WERI-Rb-1 (cell line): ENCODE data around the gene RFNG.
A peak's percentile ranks its signal among the peaks of the same experiment; 100 is the strongest.

ENCODE experiments used
- DNase-seq: peaks from one replicate; pipeline ENCODE4 v3.0.0-alpha.2; 2020
- H3K27ac ChIP-seq: fragments of 250-450 bp; sonication (Bioruptor Pico); 2 replicates; pipeline ENCODE4 v1.5.1; 2020; ENCODE audit warnings: mild to moderate bottlenecking, moderate library complexity
- H3K27me3 ChIP-seq: fragments of 250-450 bp; sonication (Bioruptor Pico); 2 replicates; pipeline ENCODE4 v1.5.1; 2021; ENCODE audit warnings: mild to moderate bottlenecking, low read depth, moderate library complexity; ENCODE audit not compliant: insufficient read depth, severe bottlenecking
- H3K36me3 ChIP-seq: fragments of 250-450 bp; sonication (Bioruptor Pico); 2 replicates; pipeline ENCODE4 v1.5.1; 2020; ENCODE audit warnings: mild to moderate bottlenecking, moderate library complexity
- H3K4me3 ChIP-seq: 2 replicates; pipeline ENCODE4 v1.5.1; 2011; ENCODE audit warnings: low read depth, mild to moderate bottlenecking, control low read depth, low read length
- H3K9me3 ChIP-seq: fragments of 250-450 bp; sonication (Bioruptor Pico); 2 replicates; pipeline ENCODE4 v1.5.1; 2021; ENCODE audit warnings: mild to moderate bottlenecking, moderate library complexity; ENCODE audit not compliant: severe bottlenecking
- CTCF ChIP-seq: IDR thresholded peaks from 2 replicates; pipeline ENCODE4 v1.5.1; 2011; ENCODE audit warnings: low read depth, mild to moderate bottlenecking, control low read depth, inconsistent platforms, low read length

The RFNG gene

DNA sequence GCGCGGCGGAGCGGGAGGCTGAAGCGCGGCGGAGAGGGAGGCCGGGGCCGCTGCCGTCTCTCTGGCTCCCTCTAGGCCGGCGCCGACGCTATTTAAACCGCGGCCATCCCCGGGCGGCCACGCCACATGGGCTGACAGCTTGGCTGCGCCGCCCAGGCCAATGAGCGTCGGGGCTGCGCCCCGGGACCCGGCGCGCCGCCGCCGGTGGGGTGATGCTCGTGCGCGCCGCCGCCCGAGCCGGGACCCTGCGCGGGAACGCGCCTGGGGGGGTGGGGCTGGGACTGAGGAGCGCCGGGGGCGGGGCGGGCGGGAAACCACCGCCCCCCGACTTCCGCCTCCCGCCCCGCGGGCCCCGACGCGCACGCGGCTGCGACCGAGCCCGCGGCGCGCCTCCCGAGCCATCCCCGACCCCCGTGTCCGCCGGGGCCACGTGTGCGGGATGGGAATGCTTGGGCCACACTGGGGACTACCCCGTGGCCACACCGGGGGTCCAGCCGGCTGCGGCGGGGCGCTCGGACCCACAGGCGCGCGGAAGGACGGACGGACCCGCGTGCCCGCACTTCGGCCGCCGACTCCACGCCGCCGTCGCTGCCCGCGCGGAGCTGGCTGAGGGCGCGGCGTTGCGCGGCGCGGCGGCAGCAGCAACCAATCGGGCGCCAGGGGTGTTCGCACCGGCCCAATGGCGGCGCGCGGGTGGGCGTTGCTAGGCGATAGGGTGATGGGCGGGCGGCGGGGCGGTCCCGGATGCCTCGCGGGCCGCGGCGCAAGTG lies 46.7 kb upstream of the RFNG start, which contains the start of gene FASN:
FASN (minus strand) TSS at position 68 of the 770 bp plus-strand sequence. CDS start 1,791 bp downstream, outside the sequence.
- Histone ChIP-seq H3K27ac (peak within 1 kb of the TSS; percentile 97), H3K36me3 (peaks cover 47% of the 10 kb centered on the region), H3K9me3 (peaks cover 2% of the 10 kb centered on the region), H3K27me3 (no peaks in the 10 kb centered on the region), H3K4me3 (peak within 1 kb of the TSS; percentile 77)
- DNase-seq: peak; percentile 98
- TF ChIP-seq CTCF: peak; percentile 75

- peak overlapping the region; percentile 97 for H3K27ac ChIP-seq
- H3K4me3 ChIP-seq: peak overlapping the region; percentile 73
- DNase-seq: no peak
- no peaks in the 10 kb centered on the region for H3K27me3 ChIP-seq
- peaks cover 2% of the 10 kb centered on the region for H3K9me3 ChIP-seq
- TF ChIP-seq CTCF: no peak
- H3K36me3 ChIP-seq: peaks cover 52% of the 10 kb centered on the region
Observed at GRCh38 chr17:82097919-82098168, 46.2 kb upstream of the RFNG start.

- Histone ChIP-seq H3K36me3 (peaks cover 57% of the 10 kb centered on the region), H3K27ac (peak overlapping the region; percentile 97), H3K4me3 (peak overlapping the region; percentile 73), H3K9me3 (peaks cover 2% of the 10 kb centered on the region), H3K27me3 (no peaks in the 10 kb centered on the region)
- TF ChIP-seq CTCF: no peak
- peak; percentile 82 for DNase-seq
Observed at GRCh38 chr17:82097184-82097918, 45.7 kb upstream of the RFNG start.

DNA sequence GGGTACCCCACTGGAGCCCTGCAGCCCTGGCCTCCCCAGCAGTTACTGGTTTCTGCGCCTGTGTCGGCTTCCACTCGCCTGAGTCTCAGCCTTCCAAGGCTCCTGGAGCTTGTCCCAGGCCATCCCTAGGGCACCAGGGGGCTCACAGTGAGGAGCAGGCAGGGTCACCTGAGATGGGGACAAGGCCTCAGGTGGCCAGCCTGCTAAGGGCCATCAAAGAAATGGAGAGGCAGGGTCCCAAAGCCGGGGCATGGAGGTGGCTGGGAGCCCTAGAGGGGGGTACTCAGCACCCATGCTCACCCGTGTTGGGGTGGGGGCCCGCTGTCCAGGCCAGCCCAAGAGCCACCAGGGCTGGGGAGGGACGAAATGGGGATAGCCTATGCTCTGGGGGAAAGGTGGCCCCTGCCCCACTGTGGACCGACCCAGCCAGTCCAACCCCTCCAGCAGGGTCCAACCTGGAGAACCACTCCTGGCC lies 45.1 kb upstream of the RFNG start:
- H3K27me3 ChIP-seq: no peaks in the 10 kb centered on the region
- H3K36me3 ChIP-seq: peaks cover 63% of the 10 kb centered on the region
- DNase-seq: peak; percentile 28
- peaks cover 2% of the 10 kb centered on the region for H3K9me3 ChIP-seq
- peak overlapping the region; percentile 73 for H3K4me3 ChIP-seq
- TF ChIP-seq CTCF: no peak
- peak overlapping the region; percentile 97 for H3K27ac ChIP-seq

GRCh38 chr17:82095777-82096708 lies 44.4 kb upstream of the RFNG start:
- Histone ChIP-seq H3K36me3 (peaks cover 70% of the 10 kb centered on the region), H3K9me3 (peaks cover 2% of the 10 kb centered on the region), H3K27me3 (no peaks in the 10 kb centered on the region), H3K4me3 (peak overlapping the region; percentile 73), H3K27ac (peak overlapping the region; percentile 97)
- no peak for DNase-seq
- TF ChIP-seq CTCF: no peak
